ENCODE measurements around the gene HCFC1.

HCFC1 gene

GRCh38 chrX:153902385-153902784 is 69.2 kb downstream of the HCFC1 start:
- FAIRE-seq = no peak

- FAIRE-seq = no peak
Observed at GRCh38 chrX:153901753-153902140, 69.9 kb downstream of the HCFC1 start.

- FAIRE-seq = no peak
Observed at GRCh38 chrX:153900831-153901752, 70.5 kb downstream of the HCFC1 start.

GRCh38 chrX:153897899-153898298 is 73.7 kb downstream of the HCFC1 start:
- FAIRE-seq = no peak

All from endometrium (tissue), 2 donors.